ENCODE data around the gene KRT85.

Gene KRT85

GRCh38 chr12:52335598-52336262 lies 31.6 kb downstream of the KRT85 start:
- TF ChIP-seq CTCF (conservative IDR thresholded peaks at IDR 0.05; ENCODE audit: low read length): no peak
- no peak for DNase-seq (ENCODE audit: low read depth)
- no peak overlapping the region for H3K4me3 ChIP-seq (ENCODE audit: low read length)

- DNase-seq (ENCODE audit: low read depth): no peak
- no peak for TF ChIP-seq CTCF (conservative IDR thresholded peaks at IDR 0.05; ENCODE audit: low read length)
- H3K4me3 ChIP-seq (ENCODE audit: low read length): no peak overlapping the region
These were observed 33.1 kb downstream of the KRT85 start for GRCh38 chr12:52334185-52334584.

GRCh38 chr12:52333321-52333720 lies 34.0 kb downstream of the KRT85 start:
- H3K4me3 ChIP-seq (ENCODE audit: low read length): no peak overlapping the region
- no peak for DNase-seq (ENCODE audit: low read depth)
- TF ChIP-seq CTCF (conservative IDR thresholded peaks at IDR 0.05; ENCODE audit: low read length): no peak

GRCh38 chr12:52332381-52332780 lies 34.9 kb downstream of the KRT85 start:
- H3K4me3 ChIP-seq (ENCODE audit: low read length): no peak overlapping the region
- no peak for TF ChIP-seq CTCF (conservative IDR thresholded peaks at IDR 0.05; ENCODE audit: low read length)
- no peak for DNase-seq (ENCODE audit: low read depth)

GRCh38 chr12:52331833-52332232 lies 35.4 kb downstream of the KRT85 start:
- DNase-seq (ENCODE audit: low read depth): no peak
- no peak overlapping the region for H3K4me3 ChIP-seq (ENCODE audit: low read length)
- TF ChIP-seq CTCF (conservative IDR thresholded peaks at IDR 0.05; ENCODE audit: low read length): no peak

GRCh38 chr12:52331039-52331438 lies 36.2 kb downstream of the KRT85 start:
- no peak for TF ChIP-seq CTCF (conservative IDR thresholded peaks at IDR 0.05; ENCODE audit: low read length)
- DNase-seq (ENCODE audit: low read depth): no peak
- no peak overlapping the region for H3K4me3 ChIP-seq (ENCODE audit: low read length)

- DNase-seq (ENCODE audit: low read depth): no peak
- H3K4me3 ChIP-seq (ENCODE audit: low read length): no peak overlapping the region
- no peak for TF ChIP-seq CTCF (conservative IDR thresholded peaks at IDR 0.05; ENCODE audit: low read length)
These were observed 39.3 kb downstream of the KRT85 start for GRCh38 chr12:52327830-52328500.

Data from AG10803 (cell line).